Loucy (cell line): ENCODE measurements around the gene RGS19.
A peak's percentile ranks its signal among the peaks of the same experiment; 100 is the strongest.

Experiments used
- H2AFZ ChIP-seq: fragments of 200-600 bp; sonication (generic); 2 replicates; pipeline ENCODE4 v1.6.0; 2016; ENCODE audit warnings: antibody characterized with exemption, mild to moderate bottlenecking, low read length, moderate library complexity
- H3F3A ChIP-seq: fragments of 200-600 bp; 2 replicates; pipeline ENCODE4 v1.6.0; 2016; ENCODE audit warnings: antibody characterized with exemption, low read depth, mild to moderate bottlenecking
- H3K27me3 ChIP-seq: fragments of 200-600 bp; sonication (generic); 2 replicates; pipeline ENCODE4 v1.6.1; 2014; ENCODE audit warnings: low read length, mild to moderate bottlenecking; ENCODE audit not compliant: insufficient read depth, poor library complexity, severe bottlenecking
- H3K36me3 ChIP-seq: fragments of 200-600 bp; sonication (generic); 2 replicates; pipeline ENCODE4 v1.6.1; 2016; ENCODE audit warnings: low read length; ENCODE audit not compliant: insufficient read depth
- H3K4me1 ChIP-seq: fragments of 200-600 bp; sonication (generic); 2 replicates; pipeline ENCODE4 v1.5.1; 2014; ENCODE audit warnings: low read length, mild to moderate bottlenecking; ENCODE audit not compliant: insufficient read depth, poor library complexity, severe bottlenecking
- H3K4me2 ChIP-seq: fragments of 200-600 bp; sonication (generic); 2 replicates; pipeline ENCODE4 v1.6.0; 2014; ENCODE audit warnings: antibody characterized with exemption, low read length, low read depth, mild to moderate bottlenecking; ENCODE audit not compliant: poor library complexity, severe bottlenecking
- H3K4me3 ChIP-seq: fragments of 200-600 bp; sonication (generic); 2 replicates; pipeline ENCODE4 v1.5.1; 2014; ENCODE audit warnings: low read length, mild to moderate bottlenecking, mixed read lengths; ENCODE audit not compliant: poor library complexity, severe bottlenecking
- H3K79me2 ChIP-seq: fragments of 200-600 bp; sonication (generic); 2 replicates; pipeline ENCODE4 v1.6.1; 2014; ENCODE audit warnings: low read length; ENCODE audit not compliant: insufficient read depth
- H3K9ac ChIP-seq: fragments of 200-600 bp; sonication (generic); 2 replicates; pipeline ENCODE4 v1.6.0; 2014; ENCODE audit warnings: mild to moderate bottlenecking, low read depth, low read length, moderate library complexity; ENCODE audit not compliant: poor library complexity, severe bottlenecking
- H3K9me2 ChIP-seq: fragments of 200-600 bp; sonication (generic); replicated peaks from 2 replicates; pipeline ENCODE4 v1.6.1; 2016; ENCODE audit warnings: low read depth, low read length, mixed read lengths
- H3K9me3 ChIP-seq: fragments of 200-600 bp; sonication (generic); 2 replicates; pipeline ENCODE4 v1.6.1; 2014; ENCODE audit warnings: mild to moderate bottlenecking, antibody characterized with exemption, low read length, low read depth; ENCODE audit not compliant: insufficient read depth
- H4K20me1 ChIP-seq: fragments of 200-600 bp; sonication (generic); 2 replicates; pipeline ENCODE4 v1.6.0; 2014; ENCODE audit warnings: antibody characterized with exemption, low read length, mild to moderate bottlenecking; ENCODE audit not compliant: insufficient read depth, poor library complexity, severe bottlenecking
- EZH2phosphoT487 ChIP-seq: fragments of 200-600 bp; IDR thresholded peaks from 2 replicates; pipeline ENCODE4 v1.6.1; 2018; ENCODE audit warnings: antibody characterized with exemption, mild to moderate bottlenecking, moderate library complexity, borderline replicate concordance
- TF ChIP-seq, protein P1 (sequence below): fragments of 200-600 bp; sonication (generic); conservative IDR thresholded peaks from 2 replicates; pipeline ENCODE4 v1.5.1; 2014; ENCODE audit warnings: mild to moderate bottlenecking, antibody characterized with exemption, low read length

RGS19 gene

GRCh38 chr20:64077094-64077493 is 2.2 kb downstream of the RGS19 start:
- Histone ChIP-seq H3F3A (peaks cover 19% of the 10 kb centered on the region), H2AFZ (no peak overlapping the region), H3K4me3 (peak overlapping the region; percentile 83), H3K9me2 (no peaks in the 10 kb centered on the region), H3K79me2 (0 out of 2 replicates have a peak, but pooled peaks cover 11% of the 10 kb centered on the region), H3K4me2 (peak overlapping the region; percentile 98), H3K27me3 (no peaks in the 10 kb centered on the region), H3K9me3 (no peaks in the 10 kb centered on the region), H4K20me1 (no peaks in the 10 kb centered on the region), H3K36me3 (no peaks in the 10 kb centered on the region), H3K4me1 (peaks cover 29% of the 10 kb centered on the region), H3K9ac (peak overlapping the region; percentile 86)
- TF ChIP-seq EZH2phosphoT487: no peak
- TF ChIP-seq, protein P1, sequence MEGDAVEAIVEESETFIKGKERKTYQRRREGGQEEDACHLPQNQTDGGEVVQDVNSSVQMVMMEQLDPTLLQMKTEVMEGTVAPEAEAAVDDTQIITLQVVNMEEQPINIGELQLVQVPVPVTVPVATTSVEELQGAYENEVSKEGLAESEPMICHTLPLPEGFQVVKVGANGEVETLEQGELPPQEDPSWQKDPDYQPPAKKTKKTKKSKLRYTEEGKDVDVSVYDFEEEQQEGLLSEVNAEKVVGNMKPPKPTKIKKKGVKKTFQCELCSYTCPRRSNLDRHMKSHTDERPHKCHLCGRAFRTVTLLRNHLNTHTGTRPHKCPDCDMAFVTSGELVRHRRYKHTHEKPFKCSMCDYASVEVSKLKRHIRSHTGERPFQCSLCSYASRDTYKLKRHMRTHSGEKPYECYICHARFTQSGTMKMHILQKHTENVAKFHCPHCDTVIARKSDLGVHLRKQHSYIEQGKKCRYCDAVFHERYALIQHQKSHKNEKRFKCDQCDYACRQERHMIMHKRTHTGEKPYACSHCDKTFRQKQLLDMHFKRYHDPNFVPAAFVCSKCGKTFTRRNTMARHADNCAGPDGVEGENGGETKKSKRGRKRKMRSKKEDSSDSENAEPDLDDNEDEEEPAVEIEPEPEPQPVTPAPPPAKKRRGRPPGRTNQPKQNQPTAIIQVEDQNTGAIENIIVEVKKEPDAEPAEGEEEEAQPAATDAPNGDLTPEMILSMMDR: no peak

DNA sequence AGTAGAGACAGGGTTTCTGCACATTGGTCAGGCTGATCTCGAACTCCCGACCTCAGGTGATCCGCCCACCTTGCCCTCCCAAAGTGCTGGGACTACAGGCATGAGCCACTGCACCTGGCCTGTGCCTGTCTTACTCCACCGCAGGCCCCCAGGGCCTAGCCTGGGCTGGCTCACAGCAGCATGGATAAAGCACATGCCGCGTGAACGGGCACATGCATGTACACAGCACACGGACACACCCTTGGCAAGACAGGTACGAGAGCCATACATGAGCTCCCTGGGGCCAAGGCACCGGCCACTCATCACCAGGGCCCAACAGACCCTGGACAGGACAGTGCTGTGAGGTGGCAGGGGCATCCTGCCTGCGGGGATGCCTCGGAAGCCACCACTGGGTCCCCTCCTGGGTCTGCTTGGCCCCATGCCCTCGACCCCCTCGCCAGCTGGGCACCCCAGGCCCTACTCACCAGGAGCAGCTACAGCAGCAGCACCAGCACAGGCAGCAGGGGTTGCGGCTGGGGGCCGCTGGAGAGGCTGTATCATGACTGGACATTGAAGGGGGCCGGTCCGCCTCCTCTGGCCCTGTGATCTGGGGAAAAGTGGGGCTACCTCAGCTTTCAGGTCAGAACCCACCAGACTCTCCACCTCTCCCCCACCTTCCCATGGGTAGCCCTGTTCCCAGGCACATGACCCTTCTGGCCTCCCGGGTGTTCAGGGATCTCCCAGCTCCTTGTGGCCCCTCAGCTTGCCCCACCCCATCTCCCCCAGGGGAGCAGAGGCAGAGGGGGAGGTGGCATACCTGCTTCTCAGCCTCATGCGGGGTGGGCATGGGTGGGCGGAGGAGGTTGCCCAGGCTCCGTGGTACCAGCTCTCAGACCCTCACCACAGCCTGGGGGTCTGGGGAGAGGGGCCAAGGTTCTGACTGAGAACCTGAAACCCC is 3.0 kb downstream of the RGS19 start:
- H3K9ac ChIP-seq: peak overlapping the region; percentile 86
- 0 out of 2 replicates have a peak, but pooled peaks cover 11% of the 10 kb centered on the region for H3K79me2 ChIP-seq
- peak overlapping the region; percentile 98 for H3K4me2 ChIP-seq
- H3K36me3 ChIP-seq: no peaks in the 10 kb centered on the region
- peaks cover 12% of the 10 kb centered on the region for H3F3A ChIP-seq
- no peaks in the 10 kb centered on the region for H3K9me3 ChIP-seq
- H4K20me1 ChIP-seq: no peaks in the 10 kb centered on the region
- no peak overlapping the region for H2AFZ ChIP-seq
- H3K27me3 ChIP-seq: no peaks in the 10 kb centered on the region
- H3K4me1 ChIP-seq: peaks cover 27% of the 10 kb centered on the region
- TF ChIP-seq EZH2phosphoT487: no peak
- TF ChIP-seq, protein P1: no peak
- no peaks in the 10 kb centered on the region for H3K9me2 ChIP-seq
- no peak overlapping the region for H3K4me3 ChIP-seq

- Histone ChIP-seq H4K20me1 (no peaks in the 10 kb centered on the region), H3K9ac (no peak overlapping the region), H2AFZ (no peak overlapping the region), H3K36me3 (no peaks in the 10 kb centered on the region), H3K9me2 (no peaks in the 10 kb centered on the region), H3K4me1 (peaks cover 27% of the 10 kb centered on the region), H3K4me3 (no peak overlapping the region), H3K79me2 (0 out of 2 replicates have a peak, but pooled peaks cover 11% of the 10 kb centered on the region), H3K9me3 (no peaks in the 10 kb centered on the region), H3K4me2 (no peak overlapping the region), H3K27me3 (no peaks in the 10 kb centered on the region), H3F3A (peaks cover 5% of the 10 kb centered on the region; the same call in 1 of the 2 replicates)
- TF ChIP-seq EZH2phosphoT487: no peak
- TF ChIP-seq, protein P1: no peak
Observed at GRCh38 chr20:64075556-64075955, 3.8 kb downstream of the RGS19 start.
